CD14-positive monocyte (primary cell): Measurements from ENCODE around the gene FAM53A. TPM values are rescaled to one million over a fixed set of nuclear protein-coding genes. Genes with fewer than 3 reads are reported as not detected.

Experiments
- DNase-seq, 3 donors: peaks; one replicate each; pipeline ENCODE4 v3.0.0-alpha.2; 2011 to 2022
- H2AFZ ChIP-seq: 2 replicates; pipeline ENCODE4 v1.6.0; 2012; ENCODE audit warnings: mild to moderate bottlenecking, low read depth, low read length, inconsistent platforms; ENCODE audit not compliant: insufficient read depth, poor library complexity, severe bottlenecking
- H3K27ac ChIP-seq, 2 donors: 1 replicate in 1 of 2; 2 replicates in 1 of 2; pipeline ENCODE4 v1.5.1; 2012 to 2013; ENCODE audit warnings: low read length in 2 of 2, control low read depth in 1 of 2, inconsistent platforms in 1 of 2, low read depth in 1 of 2, mild to moderate bottlenecking in 1 of 2
- H3K27me3 ChIP-seq, 2 donors: one replicate each; pipeline versions ENCODE4 v1.6.0 to v1.6.1; 2011 to 2013; ENCODE audit warnings: low read length in 2 of 2; ENCODE audit not compliant: control insufficient read depth in 2 of 2, insufficient read depth in 2 of 2
- H3K36me3 ChIP-seq, 2 donors: replicated peaks in 1 of 2; 1 replicate in 1 of 2; 2 replicates in 1 of 2; pipeline versions ENCODE4 v1.5.1 to v1.6.1; 2012 to 2013; ENCODE audit warnings: low read length in 2 of 2, control low read depth in 1 of 2, inconsistent platforms in 1 of 2, mild to moderate bottlenecking in 1 of 2; ENCODE audit not compliant: insufficient read depth in 2 of 2, control insufficient read depth in 1 of 2
- H3K4me1 ChIP-seq, 2 donors: 1 replicate in 1 of 2; 2 replicates in 1 of 2; pipeline versions ENCODE4 v1.5.1 to v1.6.1; 2012 to 2013; ENCODE audit warnings: low read length in 2 of 2, control low read depth in 1 of 2, inconsistent platforms in 1 of 2, mild to moderate bottlenecking in 1 of 2, moderate library complexity in 1 of 2; ENCODE audit not compliant: insufficient read depth in 2 of 2, control insufficient read depth in 1 of 2
- H3K4me2 ChIP-seq: replicated peaks from 2 replicates; pipeline ENCODE3; 2012; ENCODE audit warnings: low read length, moderate library complexity, mild to moderate bottlenecking; ENCODE audit not compliant: poor library complexity, severe bottlenecking; ENCODE audit errors: extremely low read depth
- H3K4me3 ChIP-seq, 3 experiments: fragments of 200-600 bp in 1 of 3; sonication (generic) in 1 of 3; replicated peaks in 1 of 3; 1 replicate in 2 of 3; 2 replicates in 1 of 3; pipeline ENCODE4 v1.5.1; 2011 to 2013; ENCODE audit warnings: low read length in 3 of 3, mild to moderate bottlenecking in 3 of 3, control low read depth in 2 of 3, low read depth in 2 of 3, inconsistent platforms in 1 of 3, moderate library complexity in 1 of 3
- H3K79me2 ChIP-seq: 2 replicates; pipeline ENCODE4 v1.6.0; 2012; ENCODE audit warnings: mild to moderate bottlenecking, control low read depth, inconsistent platforms, low read length, moderate library complexity; ENCODE audit not compliant: insufficient read depth
- H3K9ac ChIP-seq: 2 replicates; pipeline ENCODE4 v1.6.0; 2017; ENCODE audit warnings: low read length, mild to moderate bottlenecking; ENCODE audit not compliant: insufficient read depth, poor library complexity, severe bottlenecking
- H3K9me3 ChIP-seq, 2 donors: replicated peaks in 1 of 2; 1 replicate in 1 of 2; 2 replicates in 1 of 2; pipeline versions ENCODE4 v1.5.1 to v1.6.1; 2012 to 2013; ENCODE audit warnings: low read length in 2 of 2, control low read depth in 1 of 2; ENCODE audit not compliant: control insufficient read depth in 1 of 2, insufficient read depth in 1 of 2
- H4K20me1 ChIP-seq: 2 replicates; pipeline ENCODE4 v1.6.0; 2012; ENCODE audit warnings: mild to moderate bottlenecking, low read length, control low read depth, moderate library complexity; ENCODE audit not compliant: insufficient read depth
- H3K27ac Mint-ChIP-seq, 7 donors: one replicate each; pipeline ENCODE4 v1.8.0; 2020; ENCODE audit warnings: mild to moderate bottlenecking in 7 of 7, mixed read lengths in 7 of 7, moderate library complexity in 6 of 7, inconsistent platforms in 2 of 7
- H3K27me3 Mint-ChIP-seq, 3 donors: one replicate each; pipeline ENCODE4 v1.8.0; 2021 to 2022; ENCODE audit warnings: low read depth in 3 of 3, mild to moderate bottlenecking in 3 of 3, mixed read lengths in 3 of 3, moderate library complexity in 3 of 3, inconsistent platforms in 1 of 3
- H3K36me3 Mint-ChIP-seq, 2 donors: one replicate each; pipeline ENCODE4 v1.8.0; 2020; ENCODE audit warnings: mixed read lengths in 2 of 2, inconsistent platforms in 1 of 2, mild to moderate bottlenecking in 1 of 2
- H3K4me1 Mint-ChIP-seq: one replicate; pipeline ENCODE4 v1.8.0; 2020; ENCODE audit warnings: mild to moderate bottlenecking, mixed read lengths
- H3K4me3 Mint-ChIP-seq, 2 donors: one replicate each; pipeline ENCODE4 v1.8.0; 2020; ENCODE audit warnings: mild to moderate bottlenecking in 2 of 2, mixed read lengths in 2 of 2, moderate library complexity in 1 of 2
- H3K9me3 Mint-ChIP-seq, 7 donors: one replicate each; pipeline ENCODE4 v1.8.0; 2020 to 2022; ENCODE audit warnings: mixed read lengths in 7 of 7, mild to moderate bottlenecking in 6 of 7, moderate library complexity in 6 of 7, inconsistent platforms in 2 of 7
- CTCF ChIP-seq: fragments of 200-600 bp; IDR thresholded peaks from one replicate; pipeline ENCODE4 v1.8.0; 2022; ENCODE audit warnings: antibody characterized with exemption, mild to moderate bottlenecking
- WGBS: methylation state at CpG from one replicate; pipeline ENCODE4 v1.1.5; 2013; ENCODE audit warnings: missing lambda C conversion rate; ENCODE audit not compliant: insufficient coverage; 5-methylcytosine and 5-hydroxymethylcytosine counted together
- intact Hi-C, 2 donors: fragments of 100-400 bp; cut with micrococcal nuclease; formaldehyde crosslinking; loops; one replicate each; pipeline versions ENCODE4 v1.15.0 to v1.15.1; 2023
- polyA plus RNA-seq, 3 donors: library from polyadenylated mRNA; depleted of rRNA in 1 of 3; unstranded in 2 of 3; stranded (reverse) in 1 of 3; fragments of 300-500 nt in 2 of 3; fragments of >200 nt in 1 of 3; fragmentation: Illumina TruSeq in 2 of 3; gene quantifications; 1 replicate in 2 of 3; 2 replicates in 1 of 3; pipeline ENCODE4 v1.2.3, GENCODE V29; 2012 to 2021

FAM53A gene
- polyA plus RNA-seq, 3 donors = 0.40 to 0.82 (median 0.76) TPM

- H3K79me2 ChIP-seq = peaks cover 93% of the 10 kb centered on the region
- H3K27me3 Mint-ChIP-seq = no peaks in the 10 kb centered on the region
- no peak for DNase-seq
- TF ChIP-seq CTCF = no peak
- intact Hi-C loops = loop anchor here (1.0 to 10.0 kb wide), 5 partner anchors 8 to 552 kb away; partner anchors contain the start of genes FAM53A (in 1 of the 2), LETM1 (in 1 of the 2), MXD4 (in 1 of the 2) and TACC3 (in 1 of the 2)
- peaks cover 60% of the 10 kb centered on the region for H3K4me1 Mint-ChIP-seq
- peak overlapping the region; percentile 68 to 92 for H3K27ac ChIP-seq
- peak overlapping the region; percentile 97 to 98 for H3K4me3 Mint-ChIP-seq
- peak overlapping the region; percentile 96 for H3K9ac ChIP-seq
- H3K27ac Mint-ChIP-seq = peak overlapping the region; percentile 95 to 99 (median 97)
- H3K36me3 Mint-ChIP-seq = peaks cover 16 to 36% of the 10 kb centered on the region in 2 donors
- H3K9me3 ChIP-seq = no peaks in the 10 kb centered on the region
- H2AFZ ChIP-seq = peak overlapping the region; percentile 82
- peaks cover 48 to 61% of the 10 kb centered on the region in 2 donors for H3K4me1 ChIP-seq
- H3K9me3 Mint-ChIP-seq = no peaks in the 10 kb centered on the region
- WGBS = 8% methylated on average over 30 of the region's 35 CpGs
- no peaks in the 10 kb centered on the region for H3K27me3 ChIP-seq
- H3K4me3 ChIP-seq = peak overlapping the region; percentile 73 to 91 (median 88)
- peak overlapping the region; percentile 94 for H3K4me2 ChIP-seq
- H4K20me1 ChIP-seq = peaks cover 63% of the 10 kb centered on the region
- peaks cover 23 to 24% of the 10 kb centered on the region in 2 donors for H3K36me3 ChIP-seq
These were observed 29.1 kb upstream of the FAM53A start for GRCh38 chr4:1713003-1713851.

GRCh38 chr4:1712216-1713002 lies 28.3 kb upstream of the FAM53A start, which contains the start of gene SLBP:
SLBP (minus strand) TSS chr4:1712319; CDS start chr4:1712188, 131 bp downstream.
- H3K9me3 ChIP-seq = no peaks in the 10 kb centered on the region
- Mint-ChIP-seq H3K36me3 (peaks cover 9 to 34% of the 10 kb centered on the region in 2 donors), H3K27me3 (no peaks in the 10 kb centered on the region), H3K9me3 (no peaks in the 10 kb centered on the region), H3K4me3 (peak within 1 kb of the TSS; percentile 97 to 98), H3K27ac (peak within 1 kb of the TSS; percentile 95 to 99 (median 97)), H3K4me1 (peaks cover 59% of the 10 kb centered on the region)
- H3K4me1 ChIP-seq = peaks cover 48 to 61% of the 10 kb centered on the region in 2 donors
- peak within 1 kb of the TSS; percentile 94 for H3K4me2 ChIP-seq
- WGBS = under 1% methylated on average over 98 of the region's 98 CpGs
- H3K36me3 ChIP-seq = peaks cover 17 to 19% of the 10 kb centered on the region in 2 donors
- H3K79me2 ChIP-seq = peaks cover 93% of the 10 kb centered on the region
- H3K27me3 ChIP-seq = no peaks in the 10 kb centered on the region
- peaks cover 60% of the 10 kb centered on the region for H4K20me1 ChIP-seq
- H3K9ac ChIP-seq = peak within 1 kb of the TSS; percentile 96
- DNase-seq = peak; percentile 97 to 99 (median 98)
- H2AFZ ChIP-seq = peak within 1 kb of the TSS; percentile 82
- TF ChIP-seq CTCF = no peak
- H3K4me3 ChIP-seq = peak within 1 kb of the TSS; percentile 73 to 91 (median 88)
- intact Hi-C loops = loop anchor here (1.0 to 10.0 kb wide), 5 partner anchors 9 to 552 kb away; partner anchors contain the start of genes TACC3 (in 2 of the 2), TMEM129 (in 2 of the 2), FAM53A (in 1 of the 2) and LETM1 (in 1 of the 2)
- peak within 1 kb of the TSS; percentile 68 to 92 for H3K27ac ChIP-seq
